ENCODE results near the gene DDX42. TPM values are rescaled to one million over a fixed set of nuclear protein-coding genes. Genes with fewer than 3 reads are reported as not detected.

The DDX42 gene
- total RNA-seq, 1 experiment from 2014 or later = 184 TPM

GRCh38 chr17:63809970-63810369 is 36.0 kb downstream of the DDX42 start:
- DNase-seq = no peak
- Histone ChIP-seq H2BK5ac (ENCODE audit: insufficient read length, low read length) (no peak overlapping the region), H3K79me2 (ENCODE audit: insufficient read depth, low read length) (no peaks in the 10 kb centered on the region), H4K20me1 (ENCODE audit: control insufficient read depth, insufficient read depth, insufficient read length) (no peaks in the 10 kb centered on the region), H3K9me3 (ENCODE audit: control insufficient read depth, low read depth, low read length) (no peaks in the 10 kb centered on the region), H4K8ac (replicated peaks; ENCODE audit: insufficient read length, low read depth, low read length) (no peak overlapping the region), H2BK15ac (ENCODE audit: low read depth, low read length) (no peak overlapping the region), H2AK5ac (ENCODE audit: insufficient read length, low read length) (no peak overlapping the region), H2BK20ac (ENCODE audit: low read depth, low read length, poor library complexity, severe bottlenecking) (no peak overlapping the region), H3K23ac (ENCODE audit: insufficient read length, low read depth, low read length) (no peak overlapping the region), H3K27ac (ENCODE audit: insufficient read length, low read depth, low read length) (no peak overlapping the region), H3K4ac (ENCODE audit: low read depth, low read length) (no peak overlapping the region), H2BK12ac (ENCODE audit: insufficient read length, low read depth, low read length) (no peak overlapping the region), H3K4me1 (ENCODE audit: insufficient read depth, low read length) (no peaks in the 10 kb centered on the region), H2BK120ac (ENCODE audit: low read depth, low read length, poor library complexity, severe bottlenecking) (no peak overlapping the region), H3K18ac (ENCODE audit: insufficient read length, low read depth, low read length) (no peak overlapping the region), H3K56ac (ENCODE audit: insufficient read length, low read depth, low read length) (no peak overlapping the region), H3K4me2 (ENCODE audit: insufficient read depth, insufficient read length, low read length) (no peak overlapping the region), H3T11ph (ENCODE audit: low read length) (no peak overlapping the region), H3K9ac (ENCODE audit: extremely low read depth, insufficient read length, low read length) (no peak overlapping the region), H4K91ac (ENCODE audit: insufficient read length, low read depth, low read length) (no peak overlapping the region), H3K27me3 (ENCODE audit: insufficient read depth, low read length) (no peaks in the 10 kb centered on the region), H4K5ac (ENCODE audit: insufficient read length, low read depth, low read length) (no peak overlapping the region), H3K79me1 (ENCODE audit: insufficient read depth, low read depth, low read length, poor library complexity, severe bottlenecking) (no peaks in the 10 kb centered on the region), H3K23me2 (ENCODE audit: insufficient read length, low read depth, low read length, poor library complexity, severe bottlenecking) (no peaks in the 10 kb centered on the region), H3K14ac (ENCODE audit: insufficient read depth, low read length) (no peak overlapping the region), H2AFZ (ENCODE audit: low read length) (no peak overlapping the region)
- H3K27ac Mint-ChIP-seq = no peak overlapping the region
- no peak for TF ChIP-seq CTCF (conservative IDR thresholded peaks at IDR 0.05)
- H3K36me3 Mint-ChIP-seq (ENCODE audit: insufficient read depth in 1 of 3, low read depth in 3 of 3) = peaks cover 54 to 97% (median 94%) of the 10 kb centered on the region in 3 experiments; a peak in 6 of 7 replicates
- no peaks in the 10 kb centered on the region for H3K9me3 Mint-ChIP-seq
- no peak overlapping the region for H3K4me3 Mint-ChIP-seq
- no CpG with 5 or more reads among the region's 9 CpGs for WGBS (ENCODE audit: extremely low coverage, insufficient read length, low lambda C conversion rate)
- H3K27me3 Mint-ChIP-seq (ENCODE audit: low read depth) = no peaks in the 10 kb centered on the region
- no peaks in the 10 kb centered on the region for H3K4me1 Mint-ChIP-seq
